HUES6 (cell line): ENCODE data around the gene WFDC12.

Experiments used
- H3K27ac ChIP-seq: 2 replicates; pipeline ENCODE4 v1.7.0; 2013; ENCODE audit warnings: low read depth, mild to moderate bottlenecking, low read length, inconsistent platforms
- H3K27me3 ChIP-seq: 2 replicates; pipeline ENCODE4 v1.6.1; 2013; ENCODE audit warnings: low read length; ENCODE audit not compliant: control insufficient read depth, insufficient read depth
- H3K36me3 ChIP-seq: 2 replicates; pipeline ENCODE4 v1.6.1; 2013; ENCODE audit warnings: low read length; ENCODE audit not compliant: control insufficient read depth, insufficient read depth
- H3K4me1 ChIP-seq: 2 replicates; pipeline ENCODE4 v1.6.1; 2013; ENCODE audit warnings: low read length; ENCODE audit not compliant: control insufficient read depth, insufficient read depth
- H3K4me3 ChIP-seq: 2 replicates; pipeline ENCODE4 v1.5.1; 2013; ENCODE audit warnings: low read depth, low read length
- H3K9ac ChIP-seq: one replicate; pipeline ENCODE4 v1.6.1; 2013; ENCODE audit warnings: mild to moderate bottlenecking, low read length
- H3K9me3 ChIP-seq: 2 replicates; pipeline ENCODE4 v1.6.1; 2013; ENCODE audit warnings: low read depth, low read length; ENCODE audit not compliant: control insufficient read depth, insufficient read depth

WFDC12 gene

GRCh38 chr20:45101333-45101850, 22.9 kb downstream of the WFDC12 start:
- Histone ChIP-seq H3K9ac (no peak overlapping the region), H3K9me3 (no peaks in the 10 kb centered on the region), H3K4me3 (peak overlapping the region; percentile 51), H3K27me3 (peaks cover 50% of the 10 kb centered on the region), H3K27ac (no peak overlapping the region), H3K36me3 (no peaks in the 10 kb centered on the region), H3K4me1 (peaks cover 8% of the 10 kb centered on the region)

GRCh38 chr20:45100563-45101245, 23.6 kb downstream of the WFDC12 start, which contains the start of gene KCNS1:
Gene KCNS1, minus strand, starts transcription at chr20:45101127. Its CDS starts 1,891 bp downstream, at chr20:45099236.
- Histone ChIP-seq H3K27me3 (peaks cover 50% of the 10 kb centered on the region), H3K9ac (peak within 1 kb of the TSS; percentile 8), H3K9me3 (no peaks in the 10 kb centered on the region), H3K36me3 (no peaks in the 10 kb centered on the region), H3K4me1 (peaks cover 8% of the 10 kb centered on the region), H3K27ac (no peak within 1 kb of the TSS), H3K4me3 (peak within 1 kb of the TSS; percentile 51)

GRCh38 chr20:45098103-45098773, 26.0 kb downstream of the WFDC12 start:
- peaks cover 8% of the 10 kb centered on the region for H3K4me1 ChIP-seq

GRCh38 chr20:45097485-45098102, 26.7 kb downstream of the WFDC12 start:
- H3K27me3 ChIP-seq, result peaks cover 50% of the 10 kb centered on the region
- peaks cover 8% of the 10 kb centered on the region for H3K4me1 ChIP-seq
- H3K27ac ChIP-seq, result no peak overlapping the region
- H3K9me3 ChIP-seq, result no peaks in the 10 kb centered on the region
- H3K36me3 ChIP-seq, result no peaks in the 10 kb centered on the region
- H3K4me3 ChIP-seq, result no peak overlapping the region
- no peak overlapping the region for H3K9ac ChIP-seq

More at GRCh38 chr20:45098103-45098773, 26.0 kb downstream of the WFDC12 start:
- Histone ChIP-seq H3K36me3 (no peaks in the 10 kb centered on the region), H3K27me3 (peaks cover 50% of the 10 kb centered on the region), H3K9ac (no peak overlapping the region), H3K27ac (no peak overlapping the region), H3K9me3 (no peaks in the 10 kb centered on the region), H3K4me3 (no peak overlapping the region; the same call in 1 of the 2 replicates)

GRCh38 chr20:45096781-45097180, 27.5 kb downstream of the WFDC12 start:
- Histone ChIP-seq H3K27ac (no peak overlapping the region), H3K27me3 (peaks cover 50% of the 10 kb centered on the region), H3K36me3 (no peaks in the 10 kb centered on the region), H3K9me3 (no peaks in the 10 kb centered on the region), H3K4me1 (peaks cover 13% of the 10 kb centered on the region), H3K4me3 (no peak overlapping the region), H3K9ac (no peak overlapping the region)

GRCh38 chr20:45095805-45096238, 28.4 kb downstream of the WFDC12 start:
- Histone ChIP-seq H3K27ac (no peak overlapping the region), H3K36me3 (no peaks in the 10 kb centered on the region)

GRCh38 chr20:45094864-45095574, 29.2 kb downstream of the WFDC12 start:
- Histone ChIP-seq H3K4me3 (no peak overlapping the region), H3K27ac (no peak overlapping the region), H3K4me1 (peaks cover 7% of the 10 kb centered on the region; the same call in 1 of the 2 replicates), H3K36me3 (no peaks in the 10 kb centered on the region), H3K27me3 (peaks cover 34% of the 10 kb centered on the region), H3K9ac (no peak overlapping the region), H3K9me3 (no peaks in the 10 kb centered on the region)

More at GRCh38 chr20:45095805-45096238, 28.4 kb downstream of the WFDC12 start:
- H3K9me3 ChIP-seq, result no peaks in the 10 kb centered on the region
- peaks cover 7% of the 10 kb centered on the region; the same call in 1 of the 2 replicates for H3K4me1 ChIP-seq
- H3K9ac ChIP-seq, result no peak overlapping the region
- peaks cover 42% of the 10 kb centered on the region for H3K27me3 ChIP-seq
- H3K4me3 ChIP-seq, result no peak overlapping the region

GRCh38 chr20:45094201-45094600, 30.1 kb downstream of the WFDC12 start:
- Histone ChIP-seq H3K36me3 (no peaks in the 10 kb centered on the region), H3K9me3 (no peaks in the 10 kb centered on the region), H3K9ac (no peak overlapping the region), H3K27me3 (peaks cover 26% of the 10 kb centered on the region), H3K4me1 (peaks cover 7% of the 10 kb centered on the region; the same call in 1 of the 2 replicates), H3K4me3 (no peak overlapping the region), H3K27ac (no peak overlapping the region)

- H3K36me3 ChIP-seq, result no peaks in the 10 kb centered on the region
- H3K27me3 ChIP-seq, result peaks cover 14% of the 10 kb centered on the region
- peaks cover 9% of the 10 kb centered on the region; the same call in 1 of the 2 replicates for H3K4me1 ChIP-seq
- no peak overlapping the region for H3K9ac ChIP-seq
- no peak overlapping the region for H3K27ac ChIP-seq
- H3K4me3 ChIP-seq, result no peak overlapping the region
- H3K9me3 ChIP-seq, result no peaks in the 10 kb centered on the region
These were observed 31.4 kb downstream of the WFDC12 start for GRCh38 chr20:45092898-45093297.

GRCh38 chr20:45091366-45091765, 32.9 kb downstream of the WFDC12 start:
- H3K27me3 ChIP-seq, result no peaks in the 10 kb centered on the region
- no peak overlapping the region for H3K27ac ChIP-seq
- H3K4me3 ChIP-seq, result no peak overlapping the region
- no peaks in the 10 kb centered on the region for H3K36me3 ChIP-seq
- no peaks in the 10 kb centered on the region for H3K9me3 ChIP-seq
- peaks cover 11% of the 10 kb centered on the region; the same call in 1 of the 2 replicates for H3K4me1 ChIP-seq
- H3K9ac ChIP-seq, result no peak overlapping the region
